OCI-LY1 (cell line): Measurements from ENCODE around the gene GNG13.

Experiments
- CTCF ChIP-seq: fragments of 200-600 bp; sonication (generic), shearing (Covaris generic); IDR thresholded peaks from 2 replicates; pipeline ENCODE4 v1.5.1; 2017; ENCODE audit warnings: mild to moderate bottlenecking, antibody characterized with exemption, low read length, moderate library complexity, mixed read lengths
- EZH2 ChIP-seq: fragments of 200-600 bp; sonication (generic), shearing (Covaris generic); IDR thresholded peaks from 2 replicates; pipeline ENCODE4 v1.8.0; 2017; ENCODE audit warnings: borderline replicate concordance, mixed run types, mild to moderate bottlenecking, antibody characterized with exemption, low read length, moderate library complexity, mixed read lengths

DNA sequence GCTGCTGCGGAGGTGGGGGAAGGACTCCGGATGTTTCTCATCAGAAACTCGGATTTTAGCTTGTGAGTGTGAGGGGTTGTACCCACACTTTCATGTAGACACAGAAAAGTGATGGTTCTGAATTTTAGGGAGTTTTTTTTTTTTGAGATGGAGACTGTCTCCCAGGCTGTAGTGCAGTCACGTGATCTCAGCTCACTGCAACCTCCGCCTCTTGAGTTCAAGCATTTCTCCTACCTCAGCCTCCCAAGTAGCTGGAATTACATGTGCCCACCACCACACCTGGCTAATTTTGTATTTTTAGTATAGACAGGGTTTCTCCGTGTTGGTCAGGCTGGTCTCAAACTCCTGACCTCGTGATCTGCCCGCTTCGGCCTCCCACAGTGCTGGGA is 22.4 kb upstream of the GNG13 start:
- TF ChIP-seq CTCF (no peak), EZH2 (no peak)
